GM18499 (cell line): Measurements from ENCODE around the gene PIGK.

Source experiments
- ATAC-seq: cut with Tn5 transposase; IDR thresholded peaks from one replicate; pipeline ENCODE4 v1.9.1; 2021; ENCODE audit warnings: moderate number of reproducible peaks; ENCODE audit not compliant: insufficient read depth, unreplicated experiment

PIGK gene

GRCh38 chr1:77047575-77047974 is 171.7 kb downstream of the PIGK start:
- no peak for ATAC-seq

DNA sequence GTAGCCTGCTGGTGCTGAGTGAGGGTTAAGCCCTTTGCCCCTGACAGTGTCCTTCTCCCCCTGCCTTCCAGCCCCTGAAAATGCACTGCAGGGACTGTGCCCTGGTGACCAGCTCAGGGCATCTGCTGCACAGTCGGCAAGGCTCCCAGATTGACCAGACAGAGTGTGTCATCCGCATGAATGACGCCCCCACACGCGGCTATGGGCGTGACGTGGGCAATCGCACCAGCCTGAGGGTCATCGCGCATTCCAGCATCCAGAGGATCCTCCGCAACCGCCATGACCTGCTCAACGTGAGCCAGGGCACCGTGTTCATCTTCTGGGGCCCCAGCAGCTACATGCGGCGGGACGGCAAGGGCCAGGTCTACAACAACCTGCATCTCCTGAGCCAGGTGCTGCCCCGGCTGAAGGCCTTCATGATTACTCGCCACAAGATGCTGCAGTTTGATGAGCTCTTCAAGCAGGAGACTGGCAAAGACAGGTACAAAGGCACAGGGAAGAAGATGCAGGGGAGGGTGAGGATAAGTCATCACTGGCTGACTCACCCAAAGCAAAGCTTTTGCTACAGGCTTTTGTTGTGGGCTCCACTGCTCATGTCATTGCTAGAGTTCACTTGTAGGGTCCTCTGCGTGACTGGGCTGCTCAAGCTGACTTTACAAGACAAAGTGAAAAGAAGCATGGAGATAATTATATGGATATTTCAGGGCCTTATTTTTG is 174.9 kb downstream of the PIGK start:
- no peak for ATAC-seq

- no peak for ATAC-seq
Measured at GRCh38 chr1:77040826-77041225, 178.4 kb downstream of the PIGK start.

DNA sequence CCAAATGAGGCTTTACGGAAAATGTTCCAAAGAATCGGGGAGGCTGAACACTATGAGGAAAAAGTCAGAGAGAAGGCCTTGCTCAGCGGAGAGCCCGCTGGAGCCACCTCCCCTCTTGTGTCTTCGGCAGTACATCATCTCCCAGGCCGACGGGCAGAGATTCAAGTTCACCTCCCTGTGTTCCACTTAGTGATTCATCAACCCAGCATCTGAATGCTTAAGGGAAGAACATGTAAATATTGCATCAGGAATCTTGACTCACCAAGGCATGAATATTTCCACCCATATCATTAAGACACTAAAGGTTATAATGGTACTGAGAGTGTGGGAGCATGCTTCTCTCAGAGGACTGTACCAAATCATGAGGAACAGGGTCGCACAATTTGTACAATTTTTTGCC is 179.5 kb downstream of the PIGK start:
- ATAC-seq: no peak

DNA sequence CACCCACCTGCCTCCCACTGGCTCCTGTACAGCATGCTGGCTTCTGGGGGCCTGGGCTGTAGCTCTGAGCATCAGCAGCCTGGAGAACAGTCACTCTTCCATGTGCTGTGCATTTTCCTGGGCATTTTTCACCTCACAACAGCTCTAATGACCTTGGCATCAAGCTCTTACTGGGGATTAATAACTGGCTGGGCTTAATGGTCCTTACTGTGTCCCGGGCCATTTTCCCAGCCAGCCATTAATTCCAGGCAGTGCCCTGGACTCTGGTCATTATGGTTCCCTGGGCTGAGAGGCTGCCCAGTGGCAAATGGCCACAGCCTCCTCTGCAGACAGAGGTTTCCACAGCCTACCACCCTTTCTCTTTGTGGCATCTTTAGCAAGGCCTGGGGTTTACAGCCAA is 180.1 kb downstream of the PIGK start:
- ATAC-seq: no peak
